PC-9 (cell line): ENCODE measurements around the gene DUSP16. TPM values are rescaled to one million over a fixed set of nuclear protein-coding genes. Genes with fewer than 3 reads are reported as not detected.

Experiments
- BruUV-seq: library from RNA; stranded (reverse); fragments of 400-500 nt; replicated peaks from 2 replicates; lab custom pipeline; 2021; lab: Mats Ljungman, UMichigan
- CTCF ChIA-PET: fragments of 300-600 bp; sonication (Branson Sonifier 250); formaldehyde crosslinking; loops from one replicate; lab custom pipeline; 2022; ENCODE audit warnings: antibody characterized with exemption; lab: Charles Lee
- POLR2A ChIA-PET: fragments of 300-600 bp; sonication (Branson Sonifier 250); formaldehyde crosslinking; loops from one replicate; lab custom pipeline; 2022; ENCODE audit warnings: antibody characterized with exemption; ENCODE audit not compliant: unreplicated experiment; lab: Charles Lee
- DNase-seq, 2 experiments: peaks; one replicate each; pipeline versions ENCODE4 v3.0.0 to v3.0.0-alpha.2; 2015 to 2022; ENCODE audit warnings: mixed read lengths in 1 of 2
- H2AFZ ChIP-seq: fragments of 200-600 bp; sonication (generic); 2 replicates; pipeline ENCODE4 v1.8.1; 2017; ENCODE audit warnings: antibody characterized with exemption
- H3F3A ChIP-seq: fragments of 200-600 bp; sonication (generic); 2 replicates; pipeline ENCODE4 v1.8.1; 2017; ENCODE audit warnings: antibody characterized with exemption, mild to moderate bottlenecking, low read depth; ENCODE audit not compliant: insufficient read depth
- H3K27ac ChIP-seq: fragments of 200-600 bp; sonication (generic); 2 replicates; pipeline ENCODE4 v1.6.1; 2016; ENCODE audit warnings: mixed run types
- H3K27me3 ChIP-seq: fragments of 200-600 bp; sonication (generic); 2 replicates; pipeline ENCODE4 v1.6.1; 2016; ENCODE audit warnings: low read depth, mixed run types; ENCODE audit not compliant: insufficient read depth
- H3K36me3 ChIP-seq: fragments of 200-600 bp; sonication (generic); 2 replicates; pipeline ENCODE4 v1.6.1; 2016; ENCODE audit warnings: low read depth, mixed run types
- H3K4me1 ChIP-seq: fragments of 200-600 bp; sonication (generic); replicated peaks from 2 replicates; pipeline ENCODE4 v1.6.1; 2016; ENCODE audit warnings: mixed run types; ENCODE audit not compliant: insufficient read depth
- H3K4me2 ChIP-seq: fragments of 200-600 bp; sonication (generic); 2 replicates; pipeline ENCODE4 v1.6.1; 2017; ENCODE audit warnings: mixed run types
- H3K4me3 ChIP-seq: fragments of 200-600 bp; sonication (generic); 2 replicates; pipeline ENCODE4 v1.6.1; 2016; ENCODE audit warnings: mixed run types
- H3K79me2 ChIP-seq: fragments of 200-600 bp; sonication (generic); 2 replicates; pipeline ENCODE4 v1.6.1; 2017; ENCODE audit warnings: low read depth, mixed run types
- H3K9me2 ChIP-seq: fragments of 200-600 bp; sonication (generic); 2 replicates; pipeline ENCODE4 v1.8.1; 2017; ENCODE audit warnings: mild to moderate bottlenecking; ENCODE audit not compliant: insufficient read depth
- H3K9me3 ChIP-seq: fragments of 200-600 bp; sonication (generic); 2 replicates; pipeline ENCODE4 v1.8.1; 2016; ENCODE audit warnings: low read depth; ENCODE audit not compliant: insufficient read depth
- H4K20me1 ChIP-seq: fragments of 200-600 bp; sonication (generic); 2 replicates; pipeline ENCODE4 v1.8.1; 2017; ENCODE audit not compliant: insufficient read depth
- CTCF ChIP-seq: fragments of 200-600 bp; sonication (generic); conservative IDR thresholded peaks from 2 replicates; pipeline ENCODE4 v1.6.1; 2017; ENCODE audit warnings: mixed run types, antibody characterized with exemption, mild to moderate bottlenecking, moderate library complexity
- EZH2 ChIP-seq: fragments of 200-600 bp; sonication (generic); IDR thresholded peaks from 2 replicates; pipeline ENCODE4 v1.8.0; 2017; ENCODE audit warnings: antibody characterized with exemption, low read depth
- intact Hi-C: fragments of 100-400 bp; cut with micrococcal nuclease; formaldehyde crosslinking; loops from one replicate; pipeline ENCODE4 v1.10.0; 2022; ENCODE audit not compliant: unreplicated experiment
- total RNA-seq: library from RNA; stranded (reverse); gene quantifications from 2 replicates; pipeline ENCODE4 v1.2.3, GENCODE V29; 2021

The DUSP16 gene
- total RNA-seq, 1 experiment from 2014 or later, result 24.8 TPM

DNA sequence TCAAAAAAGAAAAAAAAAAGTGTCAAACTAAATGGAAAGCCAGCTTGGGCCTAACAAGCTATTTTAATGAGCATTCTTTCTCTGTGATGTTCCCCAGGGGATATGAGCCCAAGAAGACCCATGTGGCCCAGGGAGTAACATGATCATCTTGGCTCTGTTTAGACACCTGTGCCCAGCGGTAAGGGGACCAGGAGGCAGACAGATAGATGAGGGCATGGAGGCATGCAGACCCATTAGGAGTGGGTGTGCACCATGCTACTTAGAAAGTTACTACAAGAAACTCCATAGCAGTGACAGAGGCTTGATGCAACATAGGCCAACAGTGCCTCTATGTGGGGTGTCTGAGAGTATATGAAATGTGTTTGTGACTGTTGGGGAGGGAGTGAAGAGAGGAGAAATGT lies 45.9 kb upstream of the DUSP16 start:
- Histone ChIP-seq H3K27ac (no peak overlapping the region), H3K9me3 (no peaks in the 10 kb centered on the region), H2AFZ (no peak overlapping the region), H4K20me1 (no peaks in the 10 kb centered on the region), H3K9me2 (no peaks in the 10 kb centered on the region), H3K27me3 (no peaks in the 10 kb centered on the region), H3F3A (peaks cover 33% of the 10 kb centered on the region), H3K4me2 (no peak overlapping the region), H3K36me3 (no peaks in the 10 kb centered on the region), H3K4me1 (peaks cover 32% of the 10 kb centered on the region), H3K4me3 (no peak overlapping the region), H3K79me2 (peaks cover 13% of the 10 kb centered on the region)
- peak; percentile 42; the same call in 1 of the 2 replicates for TF ChIP-seq CTCF
- no peak for TF ChIP-seq EZH2
- ChIA-PET CTCF (no interaction called here), POLR2A (interaction anchor here (0.5 to 0.7 kb wide), 2 partner anchors 230 to 259 kb away, joined by 5 to 10 read pairs; no protein-coding TSS in a partner anchor)
- peak in 1 of 2 experiments; percentile 40 for DNase-seq
- BruUV-seq, result no TSS peak
- intact Hi-C loops, result loop anchor here (1.0 kb wide), 1 partner anchor 232 kb away; no protein-coding TSS in a partner anchor

GRCh38 chr12:12606781-12607589 lies 44.3 kb upstream of the DUSP16 start:
- no peaks in the 10 kb centered on the region for H3K27me3 ChIP-seq
- no TSS peak for BruUV-seq
- POLR2A ChIA-PET, result interaction anchor here (0.5 to 0.6 kb wide), 5 partner anchors 10 to 566 kb away, joined by 3 to 11 read pairs (median 4); no protein-coding TSS in a partner anchor
- TF ChIP-seq EZH2 (no peak), CTCF (no peak)
- no peaks in the 10 kb centered on the region for H3K9me2 ChIP-seq
- H3K79me2 ChIP-seq, result no peaks in the 10 kb centered on the region
- H4K20me1 ChIP-seq, result no peaks in the 10 kb centered on the region
- no peak overlapping the region for H3K4me3 ChIP-seq
- peak overlapping the region; percentile 63 for H3K4me2 ChIP-seq
- intact Hi-C loops, result loop anchor here (2.0 kb wide), 1 partner anchor 20 kb away; no protein-coding TSS in a partner anchor
- H2AFZ ChIP-seq, result no peak overlapping the region; the same call in 1 of the 2 replicates
- peak overlapping the region; percentile 63 for H3K27ac ChIP-seq
- H3K36me3 ChIP-seq, result no peaks in the 10 kb centered on the region
- no peaks in the 10 kb centered on the region for H3K9me3 ChIP-seq
- CTCF ChIA-PET, result interaction anchor here (0.7 to 1.0 kb wide), 2 partner anchors 15 to 525 kb away, joined by 4 to 8 read pairs; no protein-coding TSS in a partner anchor
- DNase-seq, result peak in 1 of 2 experiments; percentile 77
- peaks cover 20% of the 10 kb centered on the region for H3K4me1 ChIP-seq
- peaks cover 20% of the 10 kb centered on the region for H3F3A ChIP-seq

- H3K4me3 ChIP-seq, result no peak overlapping the region
- ChIA-PET POLR2A (no interaction called here), CTCF (no interaction called here)
- H3F3A ChIP-seq, result peaks cover 13% of the 10 kb centered on the region
- no peak for TF ChIP-seq CTCF
- no peak for TF ChIP-seq EZH2
- intact Hi-C loops, result no loop called here
- H3K27me3 ChIP-seq, result no peaks in the 10 kb centered on the region
- no peaks in the 10 kb centered on the region for H3K9me2 ChIP-seq
- no peak overlapping the region for H2AFZ ChIP-seq
- H3K27ac ChIP-seq, result no peak overlapping the region
- no peaks in the 10 kb centered on the region for H4K20me1 ChIP-seq
- no TSS peak for BruUV-seq
- H3K9me3 ChIP-seq, result no peaks in the 10 kb centered on the region
- H3K79me2 ChIP-seq, result no peaks in the 10 kb centered on the region
- peaks cover 26% of the 10 kb centered on the region for H3K4me1 ChIP-seq
- H3K4me2 ChIP-seq, result no peak overlapping the region
- no peak for DNase-seq
- no peaks in the 10 kb centered on the region for H3K36me3 ChIP-seq
These were observed 42.1 kb upstream of the DUSP16 start for GRCh38 chr12:12604740-12605139.
